ENCODE results near the gene SAMD4A.
A peak's percentile ranks its signal among the peaks of the same experiment; 100 is the strongest.

SAMD4A gene

DNA sequence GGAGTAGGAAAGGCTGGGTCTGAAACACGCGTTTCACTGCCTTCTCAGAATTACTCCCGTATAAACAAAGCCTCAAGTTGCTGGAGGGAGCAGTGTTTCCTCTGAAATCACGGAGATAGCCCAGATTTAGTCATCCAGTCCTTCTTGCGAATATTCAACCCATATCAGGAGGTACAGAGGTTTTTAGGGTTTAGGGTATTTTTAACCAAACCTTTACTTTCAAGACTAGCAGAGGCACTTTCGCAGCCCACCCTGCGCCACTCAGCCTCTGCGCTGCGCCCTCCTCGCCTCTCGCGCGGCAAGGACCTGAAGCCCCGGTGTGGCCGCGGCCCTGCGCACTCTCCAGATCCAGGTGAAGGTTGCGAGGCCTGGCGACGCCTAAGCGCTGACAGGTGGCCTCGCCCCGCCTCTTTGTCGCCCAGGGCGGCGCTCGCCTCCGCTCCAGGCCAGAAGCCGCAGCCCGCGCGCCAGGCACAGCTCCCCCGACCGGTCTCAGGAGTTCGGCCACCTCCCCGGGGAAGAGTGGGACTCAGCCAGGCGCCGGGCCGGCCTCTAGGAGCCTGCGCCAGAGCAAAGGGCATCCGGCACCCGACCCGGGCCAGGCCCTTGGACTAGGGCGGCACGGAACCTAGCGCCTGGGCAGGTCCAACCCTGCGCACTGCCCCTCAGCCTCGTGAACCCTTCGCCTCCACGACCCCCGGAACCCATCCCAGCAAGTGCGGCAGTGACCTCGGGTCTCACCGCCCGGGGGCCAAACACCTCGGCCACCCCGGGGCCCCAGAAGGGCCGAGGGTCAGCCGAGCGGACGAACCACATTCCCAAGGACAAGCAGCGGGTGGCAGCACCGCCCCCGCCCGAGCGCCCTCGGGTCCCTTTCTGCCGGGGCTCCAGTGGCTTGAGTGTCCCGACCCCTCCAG lies 1.8 kb upstream of the SAMD4A start:
- DNase-seq (ENCODE audit: low read depth in 3 of 3, low spot score in 1 of 3) = peak in 1 of 3 donors; percentile 40

DNA sequence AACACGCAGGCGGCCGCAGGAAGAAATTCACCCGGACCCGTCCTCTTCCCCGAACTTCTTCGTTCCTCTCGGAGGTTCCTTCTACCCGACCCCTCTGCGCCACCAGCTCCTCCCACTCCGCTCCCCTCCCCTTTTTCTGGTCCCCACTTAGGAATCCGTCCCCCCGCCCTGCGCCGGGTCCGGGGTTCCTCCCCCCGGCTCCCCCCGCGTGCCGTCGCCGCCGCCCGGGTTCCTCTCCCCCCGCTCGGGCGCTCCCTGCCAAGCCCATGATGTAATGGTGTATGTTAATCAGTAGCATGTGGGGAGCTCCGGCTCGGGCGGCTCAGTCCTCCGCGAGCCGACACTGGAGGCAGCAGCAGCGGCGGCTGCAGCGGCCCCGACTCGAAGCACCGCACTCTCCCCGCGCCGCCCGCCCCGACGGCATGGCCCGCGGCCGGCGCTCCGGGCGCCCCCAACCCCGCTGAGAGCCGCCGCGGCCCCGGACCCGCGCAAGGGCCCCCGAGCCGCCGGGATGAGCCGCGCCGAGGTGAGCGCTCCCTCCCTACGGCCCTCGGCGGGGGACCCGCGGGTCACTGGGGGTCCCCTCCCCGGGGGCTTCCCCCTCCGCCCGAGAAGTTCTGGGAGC lies 1.0 kb upstream of the SAMD4A start:
- peak; percentile 59 to 70 (median 66) for DNase-seq (ENCODE audit: low read depth in 3 of 3, low spot score in 1 of 3)

DNA sequence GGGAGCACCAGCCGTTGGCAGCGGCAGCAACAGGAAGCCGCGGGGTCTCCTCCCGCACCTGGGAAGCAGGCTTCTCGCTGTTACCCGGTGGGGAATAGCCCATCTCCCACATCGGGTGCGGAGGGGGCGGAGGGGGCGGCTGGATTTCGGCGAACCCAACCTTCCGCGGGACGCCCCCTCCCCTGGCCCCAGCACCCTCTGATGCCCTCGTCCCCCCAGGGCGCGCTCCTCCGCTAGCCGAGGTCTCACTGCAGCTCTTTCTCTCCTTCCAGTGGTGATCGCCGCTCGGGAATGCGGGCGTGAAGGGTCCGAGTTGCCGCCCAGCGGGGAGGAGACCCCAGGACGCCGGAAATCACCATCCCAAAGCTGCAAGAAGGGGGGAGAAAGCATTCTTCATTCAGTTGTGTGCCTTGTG lies 303 bp downstream of the SAMD4A start:
- no peak for DNase-seq (ENCODE audit: low read depth in 3 of 3, low spot score in 1 of 3)

DNA sequence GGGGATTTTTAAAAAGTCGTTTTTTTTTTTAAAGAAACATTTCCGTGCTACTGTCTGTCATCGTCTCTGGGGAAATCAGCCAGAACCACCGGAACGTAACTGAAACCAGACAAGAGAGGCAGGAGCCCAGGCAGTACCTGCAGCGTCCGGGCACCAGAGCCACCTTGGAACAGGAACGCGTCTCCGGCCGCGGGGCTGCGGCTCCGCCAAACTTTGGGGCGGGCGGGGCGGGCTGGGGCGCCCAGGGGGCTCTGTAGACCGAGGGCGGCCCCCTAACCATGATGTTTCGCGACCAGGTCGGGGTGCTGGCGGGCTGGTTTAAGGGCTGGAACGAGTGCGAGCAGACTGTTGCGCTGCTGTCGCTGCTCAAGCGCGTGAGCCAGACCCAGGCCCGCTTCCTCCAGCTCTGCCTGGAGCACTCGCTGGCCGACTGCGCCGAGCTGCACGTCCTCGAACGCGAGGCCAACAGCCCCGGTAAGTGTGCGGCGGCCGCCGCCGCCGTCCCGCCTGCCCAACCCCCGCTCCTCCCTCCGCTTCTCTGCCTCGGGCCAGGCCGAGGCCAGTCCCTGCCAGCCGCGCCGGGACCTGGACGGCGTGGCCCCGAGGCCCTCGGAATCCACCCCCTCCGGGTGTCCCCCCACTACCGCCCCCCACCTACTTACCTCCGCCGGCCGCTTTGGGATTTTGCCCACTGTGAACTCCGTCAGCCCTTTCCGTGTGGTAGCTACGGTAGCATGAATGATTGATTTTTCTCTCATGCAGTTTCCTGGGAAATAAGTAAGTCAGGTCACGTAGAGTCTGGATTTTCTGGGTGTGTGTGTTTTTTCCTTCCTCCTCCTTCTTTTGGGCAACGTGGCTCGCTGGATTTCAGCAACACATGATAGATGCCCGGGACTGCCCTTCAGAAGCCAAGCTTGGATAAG lies 972 bp downstream of the SAMD4A start:
- DNase-seq (ENCODE audit: low read depth in 3 of 3, low spot score in 1 of 3) = peak in 1 of 3 donors; percentile 13

DNA sequence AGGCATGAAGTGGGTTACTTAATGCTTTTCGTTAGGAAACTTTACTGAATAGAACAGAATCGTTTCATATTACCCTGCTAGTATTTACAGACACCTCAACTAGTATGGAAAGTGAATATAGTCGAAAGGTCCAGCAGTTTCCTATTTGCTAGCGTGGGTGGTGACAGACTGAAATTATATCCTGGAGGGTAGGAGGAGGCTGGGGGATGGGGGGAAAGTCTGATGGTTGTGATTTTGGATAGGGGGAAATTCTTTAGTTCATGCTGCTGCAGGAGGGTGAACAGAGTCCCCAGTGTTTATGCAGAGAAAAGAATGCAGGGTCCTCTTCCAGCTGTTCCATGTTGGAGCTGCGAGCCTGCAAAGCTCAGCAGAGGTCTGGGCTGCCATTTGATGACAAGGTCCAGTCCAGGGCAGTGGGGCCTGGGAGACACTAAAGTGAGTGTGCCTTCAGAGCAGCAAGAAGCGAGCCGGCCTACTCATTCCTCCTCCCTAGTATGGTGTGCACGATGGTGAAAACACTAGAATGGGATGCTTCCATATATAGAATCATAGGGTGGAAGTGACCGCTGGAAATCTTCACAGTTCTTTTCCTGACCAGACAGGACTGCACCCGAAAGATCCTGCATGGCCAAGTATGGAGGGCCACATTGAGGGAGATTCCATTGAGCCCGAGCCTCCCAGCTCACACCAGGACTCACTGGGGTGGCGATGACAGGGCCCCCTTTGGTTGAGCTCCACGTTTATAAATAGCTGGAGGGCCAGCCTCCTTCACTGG lies 2.1 kb downstream of the SAMD4A start:
- DNase-seq (ENCODE audit: low read depth in 3 of 3, low spot score in 1 of 3) = no peak

DNA sequence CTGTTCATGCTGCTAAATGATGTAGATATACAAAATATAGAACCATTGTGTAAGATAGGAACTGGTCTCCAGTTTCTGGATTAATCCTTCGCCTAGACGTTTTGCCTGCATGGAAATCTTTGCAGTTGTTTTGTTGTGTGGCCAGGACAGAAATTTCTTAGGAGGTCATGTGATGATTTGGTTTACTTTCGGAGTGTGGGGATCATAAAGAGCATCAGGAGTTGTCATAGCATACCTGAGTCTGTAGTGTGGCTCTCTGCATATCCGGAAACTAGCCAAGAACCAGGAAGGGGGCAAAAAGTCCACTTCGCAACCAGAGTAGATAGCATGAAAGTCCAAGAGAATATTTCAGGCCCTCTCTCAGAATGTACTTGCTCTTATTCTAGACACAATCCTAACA lies 3.1 kb downstream of the SAMD4A start:
- no peak for DNase-seq (ENCODE audit: low read depth in 3 of 3, low spot score in 1 of 3)

DNA sequence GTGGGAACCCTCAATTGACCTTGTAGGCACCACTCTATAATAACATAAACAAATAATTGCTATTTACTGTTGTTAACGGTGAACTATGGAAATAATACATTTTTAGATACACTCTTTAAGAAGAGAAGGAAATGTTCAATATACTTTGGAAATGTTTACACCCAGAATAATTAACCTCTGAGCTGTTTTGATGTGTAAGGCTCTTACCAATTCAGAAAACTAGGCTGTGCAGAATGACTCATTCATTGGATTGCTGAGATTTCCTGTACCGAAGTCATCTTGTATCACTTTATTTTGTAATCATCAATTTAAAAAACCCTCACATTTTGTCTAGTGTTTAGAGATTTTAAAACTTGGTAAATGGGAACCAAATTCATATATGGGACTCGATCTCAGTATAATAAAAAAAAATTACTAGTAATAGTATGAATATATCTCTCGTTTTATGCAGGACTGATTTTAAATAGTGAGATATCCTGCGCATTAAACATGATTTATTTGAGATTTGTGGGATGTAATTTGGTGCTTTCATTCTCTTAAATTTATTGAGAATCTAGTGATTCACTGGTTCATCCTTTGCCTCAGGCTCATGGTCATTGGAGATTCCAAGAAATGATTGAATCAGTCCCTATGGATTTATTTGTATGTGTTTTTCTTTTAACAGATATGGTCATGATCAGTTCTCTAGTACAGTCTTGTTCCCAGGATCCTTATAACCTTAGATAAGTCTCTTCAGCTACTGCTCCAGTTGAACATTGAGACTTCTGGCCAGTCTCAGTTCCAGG lies 3.9 kb downstream of the SAMD4A start:
- no peak for DNase-seq (ENCODE audit: low read depth in 3 of 3, low spot score in 1 of 3)

DNA sequence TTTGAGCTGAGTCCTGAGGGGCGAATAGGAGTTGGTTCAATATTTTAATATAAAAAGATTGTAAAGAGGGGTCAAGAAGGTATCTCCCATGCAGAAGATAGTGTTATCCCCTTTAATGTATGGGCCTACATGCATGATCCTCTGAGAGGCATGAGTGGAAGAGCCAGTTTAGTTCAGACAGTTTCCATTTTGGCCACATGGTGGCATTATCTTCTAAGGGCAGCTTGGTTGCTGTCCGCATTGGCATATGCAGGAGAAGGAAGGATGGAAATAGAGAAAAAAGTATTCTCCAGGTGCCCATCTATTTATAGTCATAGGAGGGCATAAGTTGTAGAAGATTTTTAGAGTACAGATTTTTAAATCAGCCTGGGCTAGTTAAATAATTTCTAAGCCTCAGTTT lies 5.4 kb downstream of the SAMD4A start:
- no peak for DNase-seq (ENCODE audit: low read depth in 3 of 3, low spot score in 1 of 3)

DNA sequence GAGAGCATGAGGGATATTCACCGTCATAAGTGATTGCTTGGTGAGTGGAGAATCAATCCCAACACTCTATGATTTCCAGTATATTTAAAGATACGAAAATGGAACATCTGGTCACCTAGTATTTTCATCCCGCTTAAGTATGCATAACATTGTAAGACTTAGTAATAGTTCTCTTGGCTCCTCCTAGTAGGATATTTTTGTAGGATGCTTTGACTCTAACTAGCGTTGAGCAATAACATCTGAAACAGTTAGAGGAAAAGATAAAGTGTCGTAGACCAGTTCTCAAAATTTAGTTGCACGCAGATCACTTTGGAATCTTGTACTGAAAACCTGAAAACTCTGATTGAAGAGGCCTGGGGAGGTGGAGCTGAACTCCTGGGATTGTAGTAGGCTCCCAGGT lies 7.6 kb downstream of the SAMD4A start:
- no peak for DNase-seq (ENCODE audit: low read depth in 3 of 3, low spot score in 1 of 3)

DNA sequence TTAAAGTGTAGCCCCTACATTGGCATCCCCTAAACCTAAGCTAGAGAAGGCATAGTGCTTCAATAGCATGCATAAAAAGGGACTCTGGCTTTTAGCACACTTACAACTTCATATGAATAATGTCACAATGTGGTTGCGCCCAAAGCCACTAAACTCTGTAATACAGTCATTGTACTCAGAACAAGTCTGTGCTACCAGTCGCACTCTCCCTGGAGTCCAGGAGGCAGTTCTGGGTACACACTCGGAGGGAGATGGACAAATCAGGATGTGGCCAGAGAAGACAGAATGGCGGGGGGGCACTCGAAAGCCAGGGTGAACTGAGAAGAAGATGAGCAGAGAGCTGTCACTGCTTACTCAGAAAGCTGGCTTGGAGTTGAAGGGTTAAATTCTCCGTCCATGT lies 10.6 kb downstream of the SAMD4A start:
- DNase-seq (ENCODE audit: low read depth in 3 of 3, low spot score in 1 of 3) = no peak

DNA sequence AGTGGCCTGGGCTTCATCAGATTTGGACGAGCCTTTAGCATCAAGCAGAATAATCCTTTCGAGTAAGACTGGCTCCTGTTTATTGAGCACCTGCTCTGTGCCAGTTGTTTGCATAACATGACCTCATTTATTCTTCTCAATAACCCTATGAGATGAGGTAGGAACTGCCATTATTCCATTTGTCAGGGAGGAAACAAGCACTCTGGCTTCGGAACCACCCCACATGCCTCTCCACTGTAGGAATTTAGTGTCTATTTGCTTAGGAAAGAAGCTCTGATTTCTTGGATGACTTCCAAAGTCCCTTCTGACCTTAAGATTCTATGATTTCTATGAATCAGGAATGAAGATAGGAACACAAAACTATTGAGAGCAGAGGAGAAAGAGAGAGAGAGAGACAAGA lies 11.0 kb downstream of the SAMD4A start:
- no peak for DNase-seq (ENCODE audit: low read depth in 3 of 3, low spot score in 1 of 3)

DNA sequence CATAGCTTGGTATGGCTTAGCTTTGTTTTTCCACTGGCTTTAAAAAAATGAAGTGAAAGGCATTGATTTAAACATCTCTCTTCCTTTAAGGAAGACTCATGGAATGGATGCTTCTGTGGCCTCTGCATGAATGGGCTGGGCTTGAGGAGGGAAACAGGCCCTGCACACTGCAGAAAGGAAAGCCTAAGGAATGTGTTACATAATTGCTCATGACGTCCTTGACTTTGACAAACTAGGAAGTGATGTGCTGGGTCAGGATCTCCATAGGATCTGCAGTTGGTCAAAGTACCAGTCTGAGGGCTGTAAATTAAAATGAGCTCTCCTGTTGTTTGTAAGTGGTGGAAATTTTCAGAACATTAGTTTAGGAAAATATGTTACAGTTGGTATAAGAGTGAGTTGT lies 12.7 kb downstream of the SAMD4A start:
- no peak for DNase-seq (ENCODE audit: low read depth in 3 of 3, low spot score in 1 of 3)

DNA sequence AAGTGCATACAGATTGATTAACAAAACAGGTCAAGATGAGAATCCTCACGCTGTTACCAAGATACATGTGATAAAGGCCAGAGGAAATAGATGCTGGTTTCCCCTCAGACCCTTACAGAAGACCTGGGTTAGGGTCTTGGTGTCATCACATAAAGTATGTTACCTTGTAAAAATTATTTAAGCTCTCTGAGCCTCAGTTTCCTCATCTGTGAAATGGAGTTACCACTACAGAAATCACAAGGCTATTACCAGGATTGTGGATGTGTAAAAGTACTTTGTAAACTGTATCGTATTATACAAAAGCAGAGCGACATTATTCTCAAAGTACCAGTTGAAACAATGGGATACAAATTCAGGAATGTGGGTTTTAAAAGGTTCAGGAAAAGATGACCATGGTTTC lies 14.0 kb downstream of the SAMD4A start:
- no peak for DNase-seq (ENCODE audit: low read depth in 3 of 3, low spot score in 1 of 3)

DNA sequence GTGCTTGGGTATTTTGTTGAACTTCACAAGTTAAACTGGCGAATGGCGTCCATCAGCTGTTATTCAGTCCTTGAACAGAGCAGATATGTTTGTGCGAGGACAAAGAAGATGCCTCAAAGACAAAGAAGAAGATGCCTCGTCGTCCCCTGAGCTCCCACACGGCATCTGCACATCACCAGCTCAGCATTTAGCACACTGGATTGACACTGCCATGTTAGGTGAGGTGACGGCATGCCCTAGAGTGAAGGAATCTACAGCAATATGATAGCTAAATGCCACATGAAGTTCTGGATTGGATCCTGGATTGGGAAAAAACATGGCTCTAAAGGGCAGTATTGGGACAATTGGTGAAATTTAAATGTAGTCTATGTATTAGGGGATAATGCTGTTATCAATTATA lies 15.4 kb downstream of the SAMD4A start:
- DNase-seq (ENCODE audit: low read depth in 3 of 3, low spot score in 1 of 3) = no peak

DNA sequence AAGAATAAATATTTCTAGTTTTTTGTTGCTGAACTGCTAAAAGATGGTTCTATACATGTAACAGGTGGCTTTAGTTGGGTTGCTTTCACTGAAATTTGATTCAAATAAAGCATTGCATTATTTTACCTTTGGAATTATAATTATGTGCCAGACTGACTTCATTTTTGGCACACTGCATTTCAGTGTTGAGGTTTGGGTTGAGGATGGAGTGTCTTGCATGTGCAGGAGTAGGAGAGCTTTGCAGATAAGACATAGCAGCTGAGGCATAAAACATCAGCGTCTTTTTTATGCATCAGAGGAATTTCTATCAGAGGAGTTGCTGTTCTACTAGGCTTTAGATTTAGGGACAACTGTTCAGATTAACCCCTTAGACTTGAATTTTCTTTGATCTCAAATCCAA lies 17.2 kb downstream of the SAMD4A start:
- no peak for DNase-seq (ENCODE audit: low read depth in 3 of 3, low spot score in 1 of 3)

DNA sequence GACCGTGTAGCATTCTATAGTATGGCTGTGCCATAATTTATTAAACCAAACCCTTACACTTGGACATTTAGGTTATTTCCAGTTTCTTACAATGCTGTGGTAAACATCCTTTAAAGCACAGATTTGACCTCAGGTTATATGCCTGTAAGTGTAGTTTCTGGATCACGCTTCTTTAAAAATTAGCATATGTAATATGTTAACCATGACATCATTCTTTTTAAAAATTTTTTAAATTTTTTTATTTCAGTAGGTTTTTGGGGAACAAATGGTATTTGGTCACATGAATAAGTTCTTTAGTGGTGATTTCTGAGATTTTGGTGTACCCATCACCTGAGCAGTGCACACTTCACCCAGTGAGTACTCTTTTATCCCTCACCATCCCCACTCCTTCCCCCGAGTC lies 18.3 kb downstream of the SAMD4A start:
- DNase-seq (ENCODE audit: low read depth in 3 of 3, low spot score in 1 of 3) = no peak

DNA sequence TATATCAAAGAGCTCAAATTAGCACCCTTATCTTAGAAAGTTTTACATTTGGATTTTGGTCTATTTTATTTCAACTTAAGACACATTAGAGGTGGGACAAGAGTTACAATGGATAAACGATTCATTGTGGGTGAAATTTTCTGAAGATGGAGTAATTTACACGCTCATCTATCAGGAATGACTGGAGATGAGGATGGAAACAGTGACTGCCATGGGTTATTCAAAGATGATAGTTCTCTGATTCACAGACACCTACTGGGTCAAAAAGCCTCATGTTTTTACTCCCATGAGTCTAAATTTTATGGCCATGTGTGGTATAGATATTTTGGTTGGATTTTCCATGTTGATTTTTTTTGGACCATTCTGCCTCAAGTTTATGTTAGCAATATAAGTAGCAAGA lies 22.1 kb downstream of the SAMD4A start:
- no peak for DNase-seq (ENCODE audit: low read depth in 3 of 3, low spot score in 1 of 3)

DNA sequence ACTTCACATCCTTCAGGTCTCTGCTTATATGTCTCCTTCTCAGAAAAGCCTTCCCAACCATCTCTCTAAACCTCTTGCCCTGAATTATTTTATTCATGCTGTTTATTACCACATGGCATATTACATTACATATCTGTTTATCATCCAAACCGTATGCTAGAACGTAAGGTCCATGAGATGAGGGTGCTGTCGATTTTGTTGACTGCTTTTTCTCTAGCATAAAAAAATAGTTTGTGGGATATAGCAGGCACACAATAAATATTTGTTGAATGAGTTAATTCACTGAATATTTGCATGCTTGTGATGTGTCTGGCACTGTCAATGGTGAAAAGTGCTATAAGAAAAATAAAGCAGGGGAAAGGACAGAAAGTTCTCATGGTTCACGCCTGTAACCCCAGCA lies 22.9 kb downstream of the SAMD4A start:
- no peak for DNase-seq (ENCODE audit: low read depth in 3 of 3, low spot score in 1 of 3)

DNA sequence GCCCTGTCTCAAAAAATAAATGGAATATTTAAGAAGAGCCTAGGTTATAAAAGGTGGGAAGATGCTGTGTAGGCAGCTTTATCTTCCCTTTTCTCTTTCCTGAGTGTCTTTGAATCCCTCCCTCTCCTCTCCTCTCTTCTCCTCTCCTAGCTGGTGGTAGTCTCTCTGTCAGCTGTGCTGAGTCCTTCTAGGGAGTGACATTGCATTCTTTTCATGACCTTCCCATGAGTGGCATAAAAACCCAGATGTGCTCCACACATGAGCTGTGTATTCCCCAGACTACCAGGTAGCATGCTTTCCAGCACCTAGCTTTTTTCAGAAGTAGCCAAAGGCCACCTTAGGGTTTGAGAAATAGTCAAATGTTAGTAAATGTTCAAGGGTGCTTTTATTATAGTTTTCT lies 23.6 kb downstream of the SAMD4A start:
- DNase-seq (ENCODE audit: low read depth in 3 of 3, low spot score in 1 of 3) = no peak

DNA sequence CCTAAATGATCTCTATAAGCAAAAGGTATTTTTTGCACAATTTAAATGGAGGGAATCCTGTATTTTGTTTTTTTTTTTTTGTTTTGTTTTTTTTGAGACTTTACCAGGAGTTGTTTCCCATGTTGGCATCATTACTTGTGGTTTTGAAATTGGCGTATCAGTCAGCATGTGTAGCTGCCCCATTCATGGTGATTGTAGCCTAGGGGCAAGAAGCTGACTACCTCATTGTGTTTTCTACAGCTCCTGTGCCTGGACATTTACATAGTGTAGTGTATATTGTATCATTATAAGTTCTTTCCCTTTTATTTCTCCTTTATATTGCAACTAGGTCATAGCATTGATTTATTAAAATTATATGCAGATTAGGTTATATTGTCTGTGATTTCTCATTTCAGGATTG lies 24.5 kb downstream of the SAMD4A start:
- no peak for DNase-seq (ENCODE audit: low read depth in 3 of 3, low spot score in 1 of 3)

Measured in stimulated activated CD4-positive, alpha-beta T cell treated with anti-CD3 and anti-CD28 coated beads, TNF-alpha, amount 100 ng/mL, for 1 hour (primary cell).